ENCODE results near the gene ERO1B. TPM values are rescaled to one million over a fixed set of nuclear protein-coding genes. Genes with fewer than 3 reads are reported as not detected.

The ERO1B gene
- total RNA-seq, 1 donor from 2014 or later: 5.1 TPM

DNA sequence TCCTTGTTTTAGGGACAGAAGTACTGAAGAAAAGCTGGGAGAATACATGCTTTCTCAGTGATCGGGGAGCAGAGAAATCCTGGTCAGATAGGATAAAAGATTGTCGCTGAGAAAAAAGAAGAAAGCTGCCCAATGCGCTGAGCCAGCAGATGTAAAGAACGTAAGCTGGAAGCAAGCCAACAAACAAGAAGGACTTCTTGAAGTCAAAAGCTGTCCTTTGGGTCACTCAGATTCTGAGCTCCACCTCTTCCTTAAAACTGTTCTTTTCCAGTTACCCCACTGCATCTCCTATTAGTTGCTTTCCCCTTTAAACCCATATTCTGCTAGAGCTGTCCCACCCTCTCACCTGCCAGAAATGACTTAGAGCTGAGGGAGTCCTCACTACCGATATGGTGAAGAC, 74.6 kb downstream of the ERO1B start:
- H3K4me3 ChIP-seq: no peak overlapping the region
- peaks cover 7 to 10% of the 10 kb centered on the region in 2 donors for H3K36me3 ChIP-seq
- intact Hi-C loops (cut with DNase I): no loop called here
- H3K27me3 ChIP-seq: no peaks in the 10 kb centered on the region
- TF ChIP-seq, protein P1, sequence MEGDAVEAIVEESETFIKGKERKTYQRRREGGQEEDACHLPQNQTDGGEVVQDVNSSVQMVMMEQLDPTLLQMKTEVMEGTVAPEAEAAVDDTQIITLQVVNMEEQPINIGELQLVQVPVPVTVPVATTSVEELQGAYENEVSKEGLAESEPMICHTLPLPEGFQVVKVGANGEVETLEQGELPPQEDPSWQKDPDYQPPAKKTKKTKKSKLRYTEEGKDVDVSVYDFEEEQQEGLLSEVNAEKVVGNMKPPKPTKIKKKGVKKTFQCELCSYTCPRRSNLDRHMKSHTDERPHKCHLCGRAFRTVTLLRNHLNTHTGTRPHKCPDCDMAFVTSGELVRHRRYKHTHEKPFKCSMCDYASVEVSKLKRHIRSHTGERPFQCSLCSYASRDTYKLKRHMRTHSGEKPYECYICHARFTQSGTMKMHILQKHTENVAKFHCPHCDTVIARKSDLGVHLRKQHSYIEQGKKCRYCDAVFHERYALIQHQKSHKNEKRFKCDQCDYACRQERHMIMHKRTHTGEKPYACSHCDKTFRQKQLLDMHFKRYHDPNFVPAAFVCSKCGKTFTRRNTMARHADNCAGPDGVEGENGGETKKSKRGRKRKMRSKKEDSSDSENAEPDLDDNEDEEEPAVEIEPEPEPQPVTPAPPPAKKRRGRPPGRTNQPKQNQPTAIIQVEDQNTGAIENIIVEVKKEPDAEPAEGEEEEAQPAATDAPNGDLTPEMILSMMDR (IDR thresholded peaks at IDR 0.05): no peak
- no peaks in the 10 kb centered on the region for H3K4me1 ChIP-seq
- no peak for DNase-seq (ENCODE audit: low spot score in 2 of 2)
- peaks cover 0 to 11% of the 10 kb centered on the region in 2 donors for H3K9me3 ChIP-seq
- no peak overlapping the region for H3K27ac ChIP-seq

DNA sequence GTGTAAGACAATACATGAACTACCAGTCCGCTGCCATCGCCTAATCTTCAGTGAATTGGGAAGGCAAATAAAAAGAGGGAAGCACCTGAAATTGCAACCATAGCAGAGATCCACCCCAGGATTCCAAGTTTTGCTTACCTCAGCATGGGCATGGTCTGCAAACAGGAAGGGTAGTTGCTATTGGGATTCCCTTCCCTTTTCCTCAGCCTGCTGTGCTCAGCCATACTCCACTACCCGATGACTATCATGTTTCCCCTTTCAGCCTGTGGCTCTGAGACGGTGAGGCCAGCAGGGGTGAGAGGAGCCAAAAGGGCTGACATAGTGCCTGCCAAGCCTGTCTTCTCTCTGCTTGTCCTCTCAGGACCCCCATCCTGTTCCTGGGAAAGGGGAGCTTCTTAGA, 75.2 kb downstream of the ERO1B start:
- Histone ChIP-seq H3K27ac (no peak overlapping the region), H3K4me1 (no peaks in the 10 kb centered on the region), H3K9me3 (peaks cover 3 to 17% of the 10 kb centered on the region in 2 donors), H3K27me3 (no peaks in the 10 kb centered on the region), H3K36me3 (peaks cover 12 to 14% of the 10 kb centered on the region in 2 donors), H3K4me3 (no peak overlapping the region)
- intact Hi-C loops (cut with DNase I): no loop called here
- peak; percentile 16 to 65 for DNase-seq (ENCODE audit: low spot score in 2 of 2)
- TF ChIP-seq, protein P1 (IDR thresholded peaks at IDR 0.05): no peak

DNA sequence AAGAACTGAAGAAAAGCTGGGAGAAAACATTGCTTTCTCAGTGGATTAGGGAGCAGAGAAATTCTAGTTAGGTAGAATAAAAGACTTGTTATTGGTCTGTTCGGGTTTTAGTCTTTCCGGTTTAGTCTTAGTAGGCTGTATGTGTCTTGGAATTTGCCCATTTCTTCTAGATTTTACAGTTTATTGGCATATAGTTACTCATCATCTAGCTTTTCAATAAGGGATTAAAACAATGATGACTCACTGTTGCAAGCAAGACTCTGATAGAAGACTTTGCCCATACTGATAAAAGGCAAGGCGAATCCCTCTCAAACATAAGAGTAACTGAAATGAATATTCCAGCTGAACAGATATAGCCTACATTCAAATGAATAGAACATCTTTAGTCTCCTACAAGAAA, 77.1 kb downstream of the ERO1B start:
- no peak for DNase-seq (ENCODE audit: low spot score in 2 of 2)
- Histone ChIP-seq H3K36me3 (peaks cover 12 to 14% of the 10 kb centered on the region in 2 donors), H3K27me3 (no peaks in the 10 kb centered on the region), H3K9me3 (peaks cover 4 to 28% of the 10 kb centered on the region in 2 donors), H3K27ac (no peak overlapping the region), H3K4me3 (no peak overlapping the region), H3K4me1 (no peaks in the 10 kb centered on the region)
- TF ChIP-seq, protein P1 (IDR thresholded peaks at IDR 0.05): no peak
- intact Hi-C loops (cut with DNase I): no loop called here

- TF ChIP-seq, protein P1 (IDR thresholded peaks at IDR 0.05): no peak
- Histone ChIP-seq H3K27ac (no peak overlapping the region), H3K9me3 (peaks cover 5 to 28% of the 10 kb centered on the region in 2 donors), H3K27me3 (no peaks in the 10 kb centered on the region), H3K4me3 (no peak overlapping the region), H3K4me1 (no peaks in the 10 kb centered on the region), H3K36me3 (peaks cover 12 to 14% of the 10 kb centered on the region in 2 donors)
- no peak for DNase-seq (ENCODE audit: low spot score in 2 of 2)
- intact Hi-C loops (cut with DNase I): no loop called here
These were observed 77.7 kb downstream of the ERO1B start for GRCh38 chr1:236204039-236204438.

DNA sequence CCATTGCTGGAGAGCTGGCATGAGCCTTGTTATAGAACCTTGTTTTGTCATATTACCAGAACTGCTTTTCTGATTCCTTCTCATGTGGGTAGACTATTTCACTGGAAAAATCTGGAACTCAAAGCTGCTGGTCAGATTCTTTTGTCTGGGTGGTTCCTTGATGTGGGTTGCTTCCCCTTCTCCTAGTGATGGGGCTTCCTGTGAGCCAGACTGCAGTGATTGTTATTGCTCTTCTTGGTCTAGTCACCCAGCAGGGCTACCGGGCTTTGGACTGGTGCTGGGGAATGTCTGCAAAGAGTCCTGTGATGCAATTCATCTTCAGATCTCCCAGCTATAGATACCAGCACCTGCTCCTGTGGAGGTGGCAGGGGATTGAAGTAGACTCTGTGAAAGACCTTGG, 80.0 kb downstream of the ERO1B start:
- peaks cover 9 to 14% of the 10 kb centered on the region in 2 donors for H3K36me3 ChIP-seq
- H3K4me3 ChIP-seq: no peak overlapping the region
- TF ChIP-seq, protein P1 (IDR thresholded peaks at IDR 0.05): no peak
- H3K27ac ChIP-seq: no peak overlapping the region
- H3K27me3 ChIP-seq: no peaks in the 10 kb centered on the region
- H3K4me1 ChIP-seq: no peaks in the 10 kb centered on the region
- intact Hi-C loops (cut with DNase I): no loop called here
- no peak for DNase-seq (ENCODE audit: low spot score in 2 of 2)
- peaks cover 9 to 44% of the 10 kb centered on the region in 2 donors for H3K9me3 ChIP-seq

DNA sequence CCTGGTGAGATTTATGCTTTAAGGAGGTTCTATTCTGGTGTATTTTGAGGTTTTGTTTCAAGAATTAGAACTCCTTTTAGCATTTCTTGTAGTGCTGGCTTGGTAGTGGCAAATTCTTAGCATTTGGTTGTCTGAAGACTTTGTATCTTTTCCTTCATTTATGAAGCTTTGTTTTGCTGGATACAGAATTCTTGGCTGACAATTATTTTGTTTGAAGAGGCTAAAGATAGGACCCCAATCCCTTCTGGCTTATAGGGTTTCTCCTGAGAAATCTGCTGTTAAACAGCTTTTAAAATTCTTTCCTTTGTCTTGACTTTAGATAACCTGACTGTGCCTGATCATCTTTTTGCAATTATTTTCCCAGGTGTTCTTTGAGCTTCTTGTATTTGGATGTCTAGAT, 80.8 kb downstream of the ERO1B start:
- peaks cover 9 to 46% of the 10 kb centered on the region in 2 donors for H3K9me3 ChIP-seq
- no peaks in the 10 kb centered on the region for H3K27me3 ChIP-seq
- peaks cover 9 to 11% of the 10 kb centered on the region in 2 donors for H3K36me3 ChIP-seq
- TF ChIP-seq, protein P1 (IDR thresholded peaks at IDR 0.05): no peak
- no peak overlapping the region for H3K4me3 ChIP-seq
- no peaks in the 10 kb centered on the region for H3K4me1 ChIP-seq
- intact Hi-C loops (cut with DNase I): no loop called here
- no peak for DNase-seq (ENCODE audit: low spot score in 2 of 2)
- H3K27ac ChIP-seq: no peak overlapping the region

All from ascending aorta (tissue), 2 donors.